DMS79 (cell line): Measurements from ENCODE around the gene CLASP1.
"Not testable (repeated sequence)": the region's sequence is repeated elsewhere in the genome, so short reads cannot be mapped to it uniquely, and the experiment has no call there.

ENCODE experiments used
- DNase-seq: peaks from one replicate; lab custom pipeline; 2025; lab: John Stamatoyannopoulos, UW

Gene CLASP1

GRCh38 chr2:121649149-121649595 is at the start of gene CLASP1:
Gene CLASP1, minus strand, starts transcription at chr2:121649462. Its CDS starts 43,567 bp downstream, at chr2:121605895.
- no peak for DNase-seq

DNA sequence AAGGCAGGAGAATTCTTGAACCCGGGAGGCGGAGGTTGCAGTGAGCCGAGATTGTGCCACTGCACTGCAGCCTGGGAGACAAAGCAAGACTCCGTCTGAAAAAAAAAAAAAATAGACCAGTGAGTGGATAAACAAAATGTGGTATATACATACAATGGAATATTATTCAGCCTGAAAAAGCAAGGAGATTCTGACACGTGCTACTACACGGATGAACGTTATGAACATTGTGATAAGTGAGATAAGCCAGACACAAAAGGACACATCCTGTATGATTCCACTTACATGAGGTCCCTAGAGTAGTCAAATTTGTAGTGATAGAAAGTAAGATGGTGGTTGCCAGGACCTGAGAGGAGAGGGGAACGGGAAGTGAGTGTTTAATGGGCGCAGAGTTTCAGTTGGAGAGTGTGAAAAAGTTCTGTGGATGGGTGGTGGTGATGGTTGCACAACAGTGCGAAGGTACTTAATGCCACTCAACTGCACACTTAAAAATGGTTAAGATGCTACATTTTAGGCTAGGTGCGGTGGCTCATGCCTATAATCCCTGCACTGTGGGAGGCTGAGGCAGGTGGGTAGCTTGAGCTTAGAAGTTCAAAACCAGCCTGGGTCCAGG is 49.2 kb upstream of the CLASP1 start:
- DNase-seq, result no peak

DNA sequence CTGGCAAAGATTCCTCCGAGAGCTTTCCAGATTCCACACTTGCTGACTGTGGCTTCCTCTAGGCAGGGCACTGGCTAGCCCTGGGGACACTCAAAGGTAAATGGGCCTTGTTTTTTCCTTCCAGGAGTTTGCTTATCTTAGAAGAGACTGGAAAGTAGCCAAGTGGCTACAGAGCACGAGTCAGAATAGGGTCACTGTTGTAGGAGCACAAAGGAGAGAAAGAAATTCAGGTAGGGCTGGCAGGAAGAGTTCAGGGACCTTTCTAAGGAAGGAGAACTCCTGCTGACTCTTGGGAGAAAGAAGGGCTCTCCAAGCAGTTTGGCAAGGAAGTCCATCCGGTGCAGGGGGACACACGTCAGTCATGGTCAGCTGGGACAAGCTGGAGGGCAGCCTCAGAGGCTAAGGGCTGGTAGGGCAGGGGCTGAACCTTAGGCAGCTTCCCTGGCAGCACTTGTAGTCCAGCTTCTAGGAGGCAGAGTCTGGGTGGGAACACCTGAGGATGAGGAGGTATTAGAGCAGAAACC is 47.9 kb upstream of the CLASP1 start:
- peak; percentile 75 for DNase-seq

GRCh38 chr2:121696410-121696930 is 47.2 kb upstream of the CLASP1 start:
- no peak for DNase-seq

DNA sequence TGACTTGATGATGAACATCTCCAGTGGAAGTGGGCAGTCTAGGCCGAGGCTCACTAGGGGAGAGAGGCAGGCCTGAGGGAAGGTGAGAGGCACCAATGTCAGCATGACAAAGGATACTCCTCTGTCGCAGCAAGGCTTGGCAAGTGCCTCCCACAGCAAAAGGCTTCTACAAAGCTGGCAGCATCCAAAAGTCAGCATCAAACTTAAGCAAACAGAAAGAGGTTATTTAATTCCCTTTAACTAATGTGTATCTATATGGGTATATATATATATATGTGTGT is 45.8 kb upstream of the CLASP1 start:
- no peak for DNase-seq

- DNase-seq, result no peak
These were observed 45.3 kb upstream of the CLASP1 start for GRCh38 chr2:121694398-121695170.

DNA sequence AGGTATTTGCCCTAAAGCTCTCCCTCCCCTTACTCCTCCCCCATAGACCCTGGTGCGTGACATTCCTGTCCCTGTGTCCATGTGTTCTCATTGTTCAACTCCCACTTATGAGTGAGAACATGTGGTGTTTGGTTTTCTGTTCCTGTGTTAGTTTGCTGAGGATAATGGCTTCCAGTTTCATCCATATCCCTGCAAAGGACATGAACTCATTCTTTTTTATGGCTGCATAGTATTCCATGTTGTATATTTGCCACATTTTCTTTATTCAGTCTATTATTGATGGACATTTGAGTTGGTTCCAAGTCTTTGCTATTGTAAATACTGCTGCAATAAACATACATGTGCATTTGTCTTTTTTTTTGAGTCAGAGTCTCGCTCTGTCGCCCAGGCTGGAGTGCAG is 41.3 kb upstream of the CLASP1 start:
- DNase-seq, result not testable (repeated sequence)

DNA sequence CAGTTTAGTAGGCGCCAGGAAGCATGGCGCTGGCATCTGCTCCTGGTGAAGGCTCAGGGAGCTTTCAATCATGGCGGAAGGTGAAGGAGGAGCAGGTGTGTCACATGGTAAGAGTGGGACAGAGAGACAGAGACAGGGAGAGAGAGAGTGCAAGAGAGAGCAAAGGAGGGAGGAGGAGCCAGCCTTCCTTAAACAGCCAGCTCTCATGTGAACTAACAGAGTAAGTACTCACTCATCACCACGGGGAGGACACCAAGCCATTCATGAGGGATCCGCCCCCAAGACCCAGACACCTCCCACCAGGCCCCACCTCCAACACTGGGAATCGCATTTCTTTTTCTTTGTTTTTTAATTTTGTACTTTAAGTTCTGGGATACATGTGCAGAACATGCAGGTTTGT is 40.8 kb upstream of the CLASP1 start:
- DNase-seq, result no peak

DNA sequence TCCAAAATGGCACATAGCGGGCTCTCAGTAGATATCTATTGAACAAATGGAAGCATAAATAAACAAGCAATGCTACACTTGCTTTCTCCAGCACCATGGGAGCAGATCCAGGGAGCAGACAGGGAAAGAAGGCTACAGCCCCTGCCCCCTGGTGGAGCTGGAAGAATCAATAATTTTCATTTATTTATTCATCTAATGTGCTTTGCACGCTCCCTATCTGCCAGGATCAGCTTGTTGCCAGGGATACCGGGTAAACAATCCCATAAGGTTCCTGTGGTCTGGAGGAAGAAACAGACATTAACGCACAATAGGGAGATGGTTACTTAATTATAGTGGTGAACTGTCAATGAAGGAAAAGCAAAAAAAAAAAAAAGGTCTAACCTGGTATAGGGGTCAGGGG is 40.1 kb upstream of the CLASP1 start:
- no peak for DNase-seq

DNA sequence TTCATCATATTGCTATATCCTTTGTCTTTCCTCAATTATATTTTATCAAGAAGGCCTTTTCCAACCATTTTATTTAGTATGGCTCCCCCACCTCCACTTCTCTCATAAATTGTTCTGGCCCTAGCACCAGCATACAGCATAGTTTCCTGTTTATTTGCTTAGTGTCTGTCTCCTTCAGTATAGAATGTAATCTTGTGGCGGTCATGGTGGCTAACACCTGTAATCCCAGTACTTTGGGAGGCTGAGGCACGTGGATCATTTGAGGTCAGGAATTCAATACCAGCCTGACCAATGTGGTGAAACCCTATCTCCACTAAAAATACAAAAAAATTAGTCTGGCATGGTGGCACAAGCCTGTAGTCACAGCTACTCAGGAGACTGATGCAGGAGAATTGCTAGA is 39.6 kb upstream of the CLASP1 start:
- no peak for DNase-seq

DNA sequence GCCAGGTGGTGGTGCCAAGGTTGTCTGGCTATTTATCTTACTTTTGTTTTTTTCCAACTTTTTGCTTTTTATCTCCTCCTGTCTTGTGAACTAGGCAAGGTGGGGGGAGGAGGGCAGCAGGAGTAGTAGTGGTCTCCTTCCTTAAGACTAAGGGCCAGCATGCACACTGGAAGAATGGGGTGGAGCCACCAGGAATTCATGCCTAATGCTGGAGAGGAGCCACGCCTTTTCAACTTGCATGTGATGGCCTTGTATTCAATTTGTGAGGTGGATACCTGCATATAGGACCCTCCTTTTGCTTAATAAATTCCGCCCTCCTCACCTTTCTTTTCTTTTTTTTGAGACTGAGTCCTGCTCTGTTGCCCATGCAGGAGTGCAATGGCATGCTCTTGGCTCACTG is 37.6 kb upstream of the CLASP1 start:
- DNase-seq, result no peak

- no peak for DNase-seq
These were observed 37.0 kb upstream of the CLASP1 start for GRCh38 chr2:121686218-121686617.

- no peak for DNase-seq
These were observed 33.4 kb upstream of the CLASP1 start for GRCh38 chr2:121682396-121683298.

- DNase-seq, result no peak
These were observed 28.6 kb upstream of the CLASP1 start for GRCh38 chr2:121677855-121678254.

DNA sequence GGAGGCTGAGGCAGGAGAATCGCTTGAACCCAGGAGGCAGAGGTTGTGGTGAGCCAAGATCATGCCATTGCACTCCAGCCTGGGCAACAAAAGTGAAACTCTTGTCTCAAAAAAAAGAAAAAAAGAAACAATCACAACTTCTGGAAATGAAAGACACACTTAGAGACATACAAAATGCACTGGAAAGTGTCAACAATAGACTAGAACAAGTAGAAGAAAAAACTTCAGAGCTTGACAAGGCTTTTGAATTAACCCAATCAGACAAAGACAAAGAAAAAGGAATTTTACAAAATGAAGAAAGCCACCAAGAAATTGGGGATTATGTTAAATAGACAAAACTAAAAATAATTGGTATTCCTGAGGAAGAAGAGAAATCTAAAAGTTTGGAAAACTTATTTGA is 22.4 kb upstream of the CLASP1 start:
- DNase-seq, result not testable (repeated sequence)

- DNase-seq, result no peak
These were observed 20.9 kb upstream of the CLASP1 start for GRCh38 chr2:121670181-121670580.

- no peak for DNase-seq
These were observed 18.4 kb upstream of the CLASP1 start for GRCh38 chr2:121667618-121668017.

- no peak for DNase-seq
These were observed 16.8 kb upstream of the CLASP1 start for GRCh38 chr2:121666042-121666441.

DNA sequence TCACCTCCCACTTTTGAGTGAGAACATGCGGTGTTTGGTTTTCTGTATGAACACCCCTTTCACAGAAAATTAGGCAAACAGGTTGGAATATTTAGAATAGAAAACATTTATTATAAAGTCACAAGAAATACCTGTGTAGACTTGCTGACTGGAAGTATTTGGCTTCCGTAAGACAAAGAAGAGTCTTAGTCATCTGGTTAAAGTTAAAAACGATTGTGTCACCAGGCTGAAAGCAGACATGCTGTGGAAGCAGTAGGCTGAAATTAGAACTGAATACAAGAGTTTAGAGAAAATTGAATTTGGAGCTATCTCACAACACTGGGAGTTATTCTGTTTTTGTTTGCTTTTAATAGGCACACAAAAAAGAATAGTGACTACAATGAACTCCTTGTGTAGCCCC is 16.2 kb upstream of the CLASP1 start:
- DNase-seq, result no peak

DNA sequence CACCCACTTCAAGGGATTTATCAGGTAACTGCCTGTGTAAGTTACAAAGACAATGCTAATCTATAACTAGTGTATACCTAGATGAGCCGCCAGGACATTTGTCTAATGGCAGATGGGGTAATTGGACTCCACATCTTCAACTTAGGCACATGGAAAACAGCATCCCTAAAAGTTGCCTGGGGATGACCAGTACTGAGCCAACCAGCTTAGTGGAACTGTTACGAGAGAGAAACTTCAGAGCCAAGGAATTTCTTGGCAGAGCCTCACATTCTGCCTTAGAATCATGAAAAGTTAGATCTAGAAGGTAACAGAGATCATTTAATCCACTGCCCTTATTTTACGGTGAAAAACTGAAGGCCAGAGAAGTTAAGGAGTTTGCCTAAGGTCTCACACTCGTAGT is 15.5 kb upstream of the CLASP1 start:
- no peak for DNase-seq

GRCh38 chr2:121664086-121664485 is 14.8 kb upstream of the CLASP1 start:
- no peak for DNase-seq

- DNase-seq, result no peak
These were observed 14.2 kb upstream of the CLASP1 start for GRCh38 chr2:121663434-121663833.
